A204.1 (cell line): ENCODE data around the gene APOL2.
"Not testable (repeated sequence)": the region's sequence is repeated elsewhere in the genome, so short reads cannot be mapped to it uniquely, and the experiment has no call there.

Experiments used
- FAIRE-seq: peaks from 2 replicates; lab custom pipeline; 2012; peaks lifted over from hg19 to GRCh38; lab: Jason Lieb, UNC

APOL2 gene

GRCh38 chr22:36196254-36197064, 42.9 kb downstream of the APOL2 start:
- FAIRE-seq, result no peak

DNA sequence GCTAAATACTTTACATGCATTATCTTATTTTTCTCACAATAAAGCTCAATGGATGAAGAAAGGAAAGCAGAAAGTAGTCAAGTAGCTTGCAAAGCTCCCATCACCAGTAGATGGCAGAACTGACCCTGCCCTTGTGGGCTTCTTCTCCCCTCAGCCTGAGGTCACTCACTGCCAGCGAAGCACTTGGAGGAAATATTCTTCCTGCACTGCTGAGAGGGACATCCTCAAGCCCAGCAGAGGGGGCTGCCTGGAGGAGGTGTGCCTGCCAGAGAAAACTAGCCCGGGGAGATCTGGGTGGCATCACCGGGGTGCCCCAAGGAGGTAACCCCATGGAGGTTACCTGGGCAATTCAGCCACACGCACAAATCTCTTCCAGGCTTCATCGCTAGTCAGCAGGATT, 44.4 kb downstream of the APOL2 start:
- peak; percentile 93 for FAIRE-seq

DNA sequence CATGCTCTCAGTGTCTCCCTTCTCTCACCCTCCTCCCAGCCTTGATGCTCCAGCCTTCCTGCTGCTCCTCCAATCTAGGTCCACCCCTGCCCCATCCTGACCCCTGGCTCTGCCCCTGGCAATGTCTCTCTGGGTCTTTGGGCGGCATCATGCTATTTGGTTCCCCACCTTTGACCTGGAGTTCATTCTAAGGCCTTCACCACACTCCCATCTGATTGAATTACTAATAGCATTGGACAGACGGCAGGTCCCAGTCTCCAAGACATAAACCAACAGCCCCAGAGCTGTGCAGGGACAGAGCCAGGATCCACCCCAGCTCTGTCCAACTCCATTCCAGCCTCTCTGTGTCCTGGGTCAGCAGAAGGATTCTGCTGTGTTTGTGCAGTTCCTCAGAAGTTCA, 44.9 kb downstream of the APOL2 start:
- no peak for FAIRE-seq

DNA sequence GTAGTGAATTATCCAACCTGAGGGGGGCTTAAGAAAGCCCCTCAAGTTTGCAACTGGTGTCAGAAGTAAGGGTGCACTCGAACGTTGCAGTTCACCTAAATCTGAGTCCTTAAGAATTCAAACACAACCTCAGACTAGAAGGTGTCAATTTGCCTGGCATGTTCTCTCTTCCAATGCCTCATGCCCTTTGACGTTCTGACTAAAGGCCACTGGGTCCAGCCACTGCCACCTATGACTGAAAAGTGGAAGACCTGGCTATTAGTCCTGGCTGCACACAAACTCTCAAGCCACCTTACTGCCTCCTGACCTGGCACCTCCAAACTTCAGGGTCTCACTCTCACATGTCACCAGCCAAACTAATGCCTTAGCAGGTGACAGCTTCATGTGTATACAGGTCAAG, 45.8 kb downstream of the APOL2 start:
- FAIRE-seq, result no peak

DNA sequence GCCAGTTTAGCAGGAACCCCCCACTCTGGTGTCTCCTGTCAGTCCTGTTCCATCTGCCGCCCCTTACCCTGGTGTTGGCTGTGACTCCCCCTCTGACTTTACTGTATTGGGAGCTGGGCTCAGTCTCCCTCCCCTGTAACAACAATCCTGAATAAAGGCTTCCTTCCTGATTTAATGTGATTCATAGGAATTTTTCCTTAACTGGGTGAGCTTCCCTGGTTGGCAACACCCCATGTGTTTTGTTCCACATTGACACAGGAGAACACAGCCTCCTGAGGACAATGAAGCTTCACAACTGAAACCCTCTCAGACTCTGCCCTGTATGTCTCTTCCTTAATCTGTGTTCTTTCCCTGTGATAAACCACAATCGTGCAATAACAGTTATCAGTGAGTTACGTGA, 46.2 kb downstream of the APOL2 start:
- no peak for FAIRE-seq

DNA sequence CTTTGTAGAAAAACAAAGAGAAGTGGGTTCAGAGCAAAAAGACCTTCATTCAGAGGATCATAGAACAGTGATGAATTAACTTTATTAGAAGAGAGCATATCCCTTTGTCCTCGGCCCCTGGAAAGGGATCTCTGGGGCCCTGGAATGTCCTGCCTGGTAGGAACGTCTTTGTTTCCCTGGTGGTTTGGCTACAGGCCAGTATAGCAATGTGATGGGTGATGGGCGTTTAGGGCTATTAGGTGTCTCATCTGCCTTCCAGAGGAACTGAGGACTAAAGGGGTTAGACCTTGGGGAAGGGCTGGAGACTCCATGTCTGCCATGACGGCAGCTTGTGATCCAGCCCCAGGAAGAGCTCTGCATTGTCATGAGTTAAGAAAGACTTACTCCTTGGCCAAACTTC, 46.8 kb downstream of the APOL2 start:
- FAIRE-seq, result no peak

GRCh38 chr22:36191106-36191836, 48.1 kb downstream of the APOL2 start:
- FAIRE-seq, result no peak

DNA sequence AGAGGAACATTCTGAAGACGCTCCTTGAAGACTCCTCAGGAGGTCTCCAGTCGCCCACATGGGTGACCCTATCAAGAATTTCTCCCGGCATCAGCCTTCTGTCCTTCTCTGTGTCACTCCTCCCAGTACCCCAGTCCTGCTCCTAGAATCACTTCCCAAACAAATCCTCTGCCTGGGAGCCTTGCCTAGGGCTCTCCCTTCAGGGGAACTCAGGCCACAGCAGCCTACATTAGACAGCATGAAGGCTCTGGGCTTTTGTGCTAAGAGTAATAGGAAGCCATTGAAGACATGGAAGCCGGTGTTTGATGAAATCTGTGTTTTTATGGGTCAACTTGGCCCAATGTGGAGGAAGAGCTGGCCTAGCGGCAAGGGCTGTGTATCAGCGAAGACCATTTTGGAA, 51.5 kb downstream of the APOL2 start:
- not testable (repeated sequence) for FAIRE-seq

- no peak for FAIRE-seq
Measured at GRCh38 chr22:36185828-36186624, 53.3 kb downstream of the APOL2 start.

- FAIRE-seq, result no peak
Measured at GRCh38 chr22:36184433-36185025, 54.8 kb downstream of the APOL2 start.

DNA sequence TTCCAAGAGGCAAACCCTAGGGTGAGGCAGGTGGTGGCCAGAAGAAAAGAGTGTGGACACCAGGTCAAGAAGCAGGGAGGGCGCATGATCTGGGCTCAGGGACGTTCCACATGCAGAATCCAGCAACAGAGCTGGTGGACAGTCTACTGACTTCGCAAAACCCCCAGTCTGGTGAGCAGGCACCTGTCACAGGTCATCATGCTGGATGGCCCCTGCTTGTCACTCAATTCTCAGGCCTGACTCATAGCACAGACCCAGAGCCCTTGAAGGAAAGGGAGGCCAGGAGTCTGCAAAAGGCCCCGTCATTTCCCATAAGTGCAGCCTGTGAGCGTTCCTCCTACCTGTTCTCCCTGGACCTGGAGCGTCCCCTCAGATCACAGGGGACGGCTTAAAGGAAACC, 55.9 kb downstream of the APOL2 start:
- FAIRE-seq, result no peak

- no peak for FAIRE-seq
Measured at GRCh38 chr22:36182857-36183256, 56.5 kb downstream of the APOL2 start.

GRCh38 chr22:36182056-36182455, 57.3 kb downstream of the APOL2 start:
- no peak for FAIRE-seq

DNA sequence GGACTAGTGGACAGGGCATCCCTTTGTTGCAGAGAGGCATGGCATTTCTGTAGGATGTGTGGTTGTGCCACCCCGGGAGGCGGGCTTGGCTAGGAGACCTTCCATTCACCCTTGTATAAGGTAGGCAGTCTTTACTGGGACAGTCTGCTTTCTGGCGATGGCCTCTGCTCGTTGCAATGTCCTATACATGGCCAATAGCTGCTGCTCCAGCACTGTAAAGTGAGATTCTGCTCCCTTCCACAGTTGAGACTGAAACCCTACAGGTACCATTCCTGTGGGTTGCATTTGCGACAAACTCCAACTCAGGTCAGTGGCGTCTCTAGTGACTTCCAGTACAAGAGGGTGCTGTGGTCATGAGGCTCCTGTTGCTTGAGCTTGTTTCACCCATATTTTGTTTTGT, 58.4 kb downstream of the APOL2 start:
- FAIRE-seq, result no peak

DNA sequence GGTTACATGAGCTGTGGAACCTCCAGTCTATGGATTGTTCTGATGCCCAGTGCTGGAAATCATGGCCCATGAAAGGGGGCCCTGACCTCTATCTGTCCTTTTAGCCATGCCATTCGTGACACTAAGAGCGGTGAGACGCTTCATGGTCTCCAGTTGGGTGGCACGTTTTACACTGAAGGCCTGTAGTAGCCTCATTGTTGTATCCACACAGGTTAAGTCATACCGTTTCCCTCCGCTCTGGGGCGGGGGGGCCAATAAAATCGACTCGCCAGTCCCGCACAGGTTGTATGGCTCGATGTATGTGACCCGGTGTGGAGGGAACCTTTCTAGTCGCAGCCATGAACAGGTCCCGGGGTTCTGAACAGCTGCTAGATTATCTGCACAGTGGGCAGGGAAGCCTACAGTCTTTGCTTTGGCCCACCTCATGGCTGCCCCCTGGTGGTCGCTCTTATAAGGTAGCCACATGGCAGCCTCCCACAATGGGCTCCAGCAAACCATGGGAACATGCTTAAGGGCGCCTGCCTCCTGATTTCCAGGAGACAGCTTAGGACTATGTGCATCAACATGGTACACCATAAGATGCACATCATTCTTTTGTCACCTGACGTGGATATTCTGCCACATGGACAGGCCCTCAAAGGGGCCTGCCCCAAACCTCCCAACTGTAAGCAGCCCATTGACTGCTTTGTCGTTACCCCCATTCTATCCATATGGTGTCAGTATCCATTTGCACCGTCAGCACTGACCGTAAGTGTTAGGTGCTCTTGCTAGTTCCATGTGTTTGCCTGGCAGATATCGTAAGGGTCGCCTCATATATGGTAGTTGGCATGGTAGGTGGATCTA, 59.1 kb downstream of the APOL2 start:
- FAIRE-seq, result no peak

DNA sequence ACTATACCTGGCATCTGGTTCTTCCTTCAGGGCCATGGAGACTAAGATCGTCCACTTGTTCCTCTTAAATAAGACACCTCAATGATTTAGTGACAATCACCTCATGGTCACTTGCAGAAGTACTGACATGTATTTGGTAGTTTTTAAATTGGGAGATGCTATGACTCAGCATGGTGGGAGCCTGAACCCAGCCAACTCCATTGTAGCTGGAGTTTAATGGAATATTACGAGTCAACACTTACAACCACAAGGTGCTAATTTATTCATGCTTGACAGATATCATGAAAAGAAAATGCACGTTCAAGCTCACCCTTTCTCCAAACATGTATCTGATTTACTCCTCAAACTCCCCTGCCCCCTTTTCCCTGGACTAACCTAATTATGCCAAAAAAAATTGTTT, 62.2 kb downstream of the APOL2 start:
- no peak for FAIRE-seq
